Spleen (tissue), 7 donors: Measurements from ENCODE around the gene CD14.

Experiments used
- CTCF ChIP-seq, 11 experiments: fragments of 200-600 bp in 7 of 11; fragments of 450-650 bp in 4 of 11; sonication (generic) in 4 of 11; IDR thresholded peaks in 8 of 11; conservative IDR thresholded peaks in 3 of 11; 1 replicate in 7 of 11; 2 replicates in 4 of 11; pipeline versions ENCODE4 v1.4.0 to v1.8.0; 2016 to 2021; ENCODE audit warnings: antibody characterized with exemption in 11 of 11, inconsistent platforms in 4 of 11, mild to moderate bottlenecking in 1 of 11
- POLR2A ChIP-seq, 3 donors: fragments of 450-650 bp; IDR thresholded peaks; one replicate each; pipeline ENCODE4 v1.5.1; 2017; ENCODE audit warnings: antibody characterized with exemption in 3 of 3, mild to moderate bottlenecking in 1 of 3
- donor health status: DM: no; HTN: no; CAD: no; lungs with moderate emphysema.
- donor health status: DM: no; HTN: no; CAD: no.
- donor health status: DM: no; HTN: no; CAD: no.

- TF ChIP-seq CTCF (IDR thresholded peaks at IDR 0.05 in 8 of 11, conservative IDR thresholded peaks at IDR 0.05 in 3 of 11) (no peak), POLR2A (IDR thresholded peaks at IDR 0.05) (no peak)
Observed at GRCh38 chr5:140628711-140629110, 4.3 kb downstream of the CD14 start.
